Duodenal mucosa (tissue), 2 donors: ENCODE measurements around the gene PTPRN2.

Experiments used
- H3K27ac ChIP-seq: one replicate; pipeline ENCODE4 v1.7.0; 2013; ENCODE audit warnings: low read depth, low read length
- H3K27me3 ChIP-seq, 2 donors: one replicate each; pipeline ENCODE4 v1.7.0; 2013; ENCODE audit warnings: low read length in 2 of 2, control low read depth in 1 of 2; ENCODE audit not compliant: insufficient read depth in 2 of 2, control insufficient read depth in 1 of 2
- H3K36me3 ChIP-seq, 2 donors: one replicate each; pipeline ENCODE4 v1.7.0; 2013; ENCODE audit warnings: low read length in 2 of 2, control low read depth in 1 of 2; ENCODE audit not compliant: insufficient read depth in 2 of 2, control insufficient read depth in 1 of 2
- H3K4me1 ChIP-seq, 2 donors: one replicate each; pipeline ENCODE4 v1.7.0; 2013; ENCODE audit warnings: low read length in 2 of 2, control low read depth in 1 of 2; ENCODE audit not compliant: insufficient read depth in 2 of 2, control insufficient read depth in 1 of 2
- H3K4me3 ChIP-seq, 2 donors: one replicate each; pipeline ENCODE4 v1.7.0; 2013; ENCODE audit warnings: low read length in 2 of 2, low read depth in 1 of 2
- H3K9ac ChIP-seq, 2 donors: one replicate each; pipeline ENCODE4 v1.7.0; 2013; ENCODE audit warnings: low read length in 2 of 2, low read depth in 1 of 2
- H3K9me3 ChIP-seq, 2 donors: one replicate each; pipeline ENCODE4 v1.7.0; 2013; ENCODE audit warnings: low read length in 2 of 2, control low read depth in 1 of 2; ENCODE audit not compliant: control insufficient read depth in 1 of 2

Gene PTPRN2

GRCh38 chr7:158185653-158186052 is 402.0 kb downstream of the PTPRN2 start:
- H3K36me3 ChIP-seq = no peaks in the 10 kb centered on the region
- no peak overlapping the region for H3K27ac ChIP-seq
- no peaks in the 10 kb centered on the region for H3K4me1 ChIP-seq
- no peaks in the 10 kb centered on the region for H3K27me3 ChIP-seq
- no peak overlapping the region for H3K9ac ChIP-seq
- H3K9me3 ChIP-seq = peaks cover 0 to 8% of the 10 kb centered on the region in 2 donors
- H3K4me3 ChIP-seq = no peak overlapping the region

- Histone ChIP-seq H3K27ac (no peak overlapping the region), H3K36me3 (no peaks in the 10 kb centered on the region), H3K27me3 (no peaks in the 10 kb centered on the region), H3K4me1 (no peaks in the 10 kb centered on the region), H3K9ac (no peak overlapping the region), H3K9me3 (peaks cover 0 to 4% of the 10 kb centered on the region in 2 donors), H3K4me3 (no peak overlapping the region)
Measured at GRCh38 chr7:158183431-158183830, 404.2 kb downstream of the PTPRN2 start.

GRCh38 chr7:158176561-158177173 is 411.0 kb downstream of the PTPRN2 start:
- no peaks in the 10 kb centered on the region for H3K4me1 ChIP-seq
- H3K27me3 ChIP-seq = no peaks in the 10 kb centered on the region
- H3K4me3 ChIP-seq = no peak overlapping the region
- no peak overlapping the region for H3K9ac ChIP-seq
- H3K36me3 ChIP-seq = no peaks in the 10 kb centered on the region
- H3K27ac ChIP-seq = no peak overlapping the region
- peaks cover 5 to 12% of the 10 kb centered on the region in 2 donors for H3K9me3 ChIP-seq

GRCh38 chr7:158175779-158176178 is 411.8 kb downstream of the PTPRN2 start:
- no peak overlapping the region for H3K4me3 ChIP-seq
- no peaks in the 10 kb centered on the region for H3K4me1 ChIP-seq
- no peak overlapping the region for H3K9ac ChIP-seq
- no peaks in the 10 kb centered on the region for H3K27me3 ChIP-seq
- peaks cover 5 to 12% of the 10 kb centered on the region in 2 donors for H3K9me3 ChIP-seq
- no peak overlapping the region for H3K27ac ChIP-seq
- H3K36me3 ChIP-seq = no peaks in the 10 kb centered on the region

GRCh38 chr7:158174947-158175346 is 412.7 kb downstream of the PTPRN2 start:
- no peaks in the 10 kb centered on the region for H3K27me3 ChIP-seq
- H3K27ac ChIP-seq = no peak overlapping the region
- no peaks in the 10 kb centered on the region for H3K4me1 ChIP-seq
- H3K4me3 ChIP-seq = no peak overlapping the region
- H3K9me3 ChIP-seq = peaks cover 5 to 12% of the 10 kb centered on the region in 2 donors
- H3K36me3 ChIP-seq = no peaks in the 10 kb centered on the region
- no peak overlapping the region for H3K9ac ChIP-seq

GRCh38 chr7:158167373-158167772 is 420.2 kb downstream of the PTPRN2 start:
- H3K9ac ChIP-seq = no peak overlapping the region
- H3K9me3 ChIP-seq = peaks cover 0 to 2% of the 10 kb centered on the region in 2 donors
- H3K4me1 ChIP-seq = no peaks in the 10 kb centered on the region
- no peak overlapping the region for H3K4me3 ChIP-seq
- H3K27me3 ChIP-seq = no peaks in the 10 kb centered on the region
- no peak overlapping the region for H3K27ac ChIP-seq
- no peaks in the 10 kb centered on the region for H3K36me3 ChIP-seq

- H3K4me1 ChIP-seq = no peaks in the 10 kb centered on the region
- H3K9ac ChIP-seq = no peak overlapping the region
- no peak overlapping the region for H3K4me3 ChIP-seq
- H3K9me3 ChIP-seq = no peaks in the 10 kb centered on the region
- H3K27me3 ChIP-seq = no peaks in the 10 kb centered on the region
- H3K27ac ChIP-seq = no peak overlapping the region
- H3K36me3 ChIP-seq = no peaks in the 10 kb centered on the region
Measured at GRCh38 chr7:158166386-158167340, 421.0 kb downstream of the PTPRN2 start.

- Histone ChIP-seq H3K27ac (no peak overlapping the region), H3K4me1 (no peaks in the 10 kb centered on the region), H3K4me3 (no peak overlapping the region), H3K36me3 (no peaks in the 10 kb centered on the region), H3K9ac (no peak overlapping the region), H3K27me3 (no peaks in the 10 kb centered on the region), H3K9me3 (no peaks in the 10 kb centered on the region)
Measured at GRCh38 chr7:158165711-158166110, 421.9 kb downstream of the PTPRN2 start.

GRCh38 chr7:158164101-158165095 is 423.2 kb downstream of the PTPRN2 start:
- Histone ChIP-seq H3K4me1 (no peaks in the 10 kb centered on the region), H3K36me3 (no peaks in the 10 kb centered on the region), H3K27ac (no peak overlapping the region), H3K27me3 (no peaks in the 10 kb centered on the region), H3K4me3 (no peak overlapping the region), H3K9me3 (no peaks in the 10 kb centered on the region), H3K9ac (no peak overlapping the region)
